ENCODE data around the gene MBTPS1.

MBTPS1 gene

DNA sequence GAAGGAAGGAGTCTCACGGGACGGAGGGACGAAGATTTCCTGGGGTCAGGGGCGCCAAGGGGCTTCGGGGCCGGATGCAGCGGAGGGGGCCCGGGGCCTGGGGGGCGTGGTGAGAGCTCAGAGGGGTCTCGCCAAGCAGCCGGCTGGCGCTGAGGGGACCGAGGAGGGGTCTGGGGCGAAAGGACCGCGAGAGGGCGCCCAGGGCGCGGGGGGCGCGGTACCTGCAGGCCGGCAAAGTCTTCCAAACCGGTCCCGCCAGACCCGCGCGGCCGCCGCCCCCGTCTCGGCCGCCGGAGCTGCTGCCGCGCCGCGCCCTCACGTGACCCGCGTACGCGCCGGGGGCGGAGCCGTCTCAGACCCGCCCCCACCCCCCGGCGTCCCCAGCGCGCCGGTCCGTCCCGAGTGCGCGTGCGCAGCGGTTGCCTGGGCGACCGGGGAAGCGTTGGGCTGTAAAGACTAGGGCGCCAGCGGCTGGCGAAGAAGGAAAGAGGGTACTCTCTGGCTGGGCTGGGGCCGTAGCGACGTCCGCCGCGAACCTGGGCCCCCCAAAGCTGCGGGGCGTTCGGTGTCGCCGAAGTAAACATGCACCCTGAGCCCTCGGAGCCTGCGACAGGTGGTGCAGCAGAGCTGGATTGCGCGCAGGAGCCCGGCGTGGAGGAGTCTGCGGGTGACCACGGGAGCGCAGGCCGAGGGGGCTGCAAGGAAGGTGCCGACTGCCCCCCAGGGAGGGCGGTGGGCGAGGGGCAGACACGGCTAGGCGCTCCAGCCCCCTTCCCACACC, 28.3 kb upstream of the MBTPS1 start, which contains the start of the genes DNAAF1 and HSDL1:
Gene DNAAF1 (plus strand): TSS at position 450 of the 781 bp plus-strand sequence. CDS start 133 bp downstream, at position 583.
Gene HSDL1 (minus strand): TSS at position 319 of the 781 bp plus-strand sequence. CDS start 13,856 bp downstream, outside the sequence.
- Histone ChIP-seq H3K36me3 (ENCODE audit: insufficient read depth, low read length) (no peaks in the 10 kb centered on the region), H3K27me3 (ENCODE audit: control insufficient read depth in 1 of 2, insufficient read depth in 2 of 2, low read length in 2 of 2) (no peaks in the 10 kb centered on the region), H3K4me1 (ENCODE audit: insufficient read depth, low read length) (peaks cover 12% of the 10 kb centered on the region), H3K27ac (ENCODE audit: low read depth, low read length) (peak within 1 kb of the TSS; percentile 80), H3K9me3 (ENCODE audit: low read length) (no peaks in the 10 kb centered on the region), H3K9ac (ENCODE audit: low read length) (peak within 1 kb of the TSS; percentile 61), H3K4me3 (ENCODE audit: low read depth in 1 of 2, low read length in 2 of 2) (peak within 1 kb of the TSS; percentile 65 to 76)

DNA sequence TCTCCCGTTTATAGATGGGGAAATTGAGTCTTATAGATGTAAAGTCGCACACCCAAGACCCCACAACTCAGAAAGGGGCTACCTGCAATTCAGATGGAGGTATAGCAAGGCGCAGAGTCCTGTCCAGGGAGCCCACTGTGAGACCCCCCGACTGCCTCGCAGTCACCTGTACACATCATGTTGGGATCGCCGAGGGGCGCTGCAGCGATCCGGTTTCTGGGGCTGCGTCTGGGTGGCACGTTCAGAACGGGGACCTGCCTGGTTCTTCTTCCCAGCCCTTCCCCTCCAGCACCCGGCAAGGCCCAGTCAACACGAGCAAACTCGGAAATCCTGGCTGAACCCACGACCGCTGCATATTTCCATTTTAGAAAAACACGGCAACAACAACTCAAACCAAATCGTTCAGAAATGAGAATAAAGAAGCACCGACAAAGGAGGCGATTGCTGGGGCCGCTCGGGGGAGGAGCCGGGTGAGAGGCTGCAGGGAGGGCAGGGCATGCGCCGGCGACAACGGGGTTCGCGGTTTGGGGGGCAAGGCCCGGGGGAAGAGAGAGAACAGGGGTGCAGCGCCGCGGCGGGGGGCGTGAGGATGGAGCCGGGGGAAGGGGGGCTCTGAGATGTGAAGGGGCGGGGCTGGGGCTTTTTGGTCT, 27.6 kb upstream of the MBTPS1 start:
- peak overlapping the region; percentile 80 for H3K27ac ChIP-seq (ENCODE audit: low read depth, low read length)
- peaks cover 12% of the 10 kb centered on the region for H3K4me1 ChIP-seq (ENCODE audit: insufficient read depth, low read length)
- peak overlapping the region; percentile 65 to 76 for H3K4me3 ChIP-seq (ENCODE audit: low read depth in 1 of 2, low read length in 2 of 2)
- H3K9me3 ChIP-seq (ENCODE audit: low read length) = no peaks in the 10 kb centered on the region
- no peaks in the 10 kb centered on the region for H3K27me3 ChIP-seq (ENCODE audit: control insufficient read depth in 1 of 2, insufficient read depth in 2 of 2, low read length in 2 of 2)
- H3K36me3 ChIP-seq (ENCODE audit: insufficient read depth, low read length) = no peaks in the 10 kb centered on the region
- H3K9ac ChIP-seq (ENCODE audit: low read length) = peak overlapping the region; percentile 61

DNA sequence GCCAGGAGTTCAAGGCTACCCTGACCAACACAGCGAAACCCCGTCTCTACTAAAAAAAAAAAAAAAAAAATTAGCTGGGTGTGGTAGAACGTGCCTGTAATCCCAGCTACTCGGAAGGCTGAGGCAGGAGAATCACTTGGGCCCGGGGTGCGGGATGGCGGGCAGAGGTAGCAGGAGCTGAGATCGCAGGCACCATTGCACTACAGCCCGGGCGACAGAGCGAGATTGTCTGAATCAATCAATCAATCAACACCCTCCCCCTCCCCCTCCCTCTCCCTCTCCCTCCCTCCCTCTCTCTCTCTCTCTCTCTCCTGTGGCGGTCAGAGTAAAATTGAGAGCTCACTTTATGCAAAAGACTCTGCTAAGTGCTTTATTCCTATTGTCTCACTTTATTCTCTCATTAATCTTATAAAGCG, 27.1 kb upstream of the MBTPS1 start:
- Histone ChIP-seq H3K36me3 (ENCODE audit: insufficient read depth, low read length) (no peaks in the 10 kb centered on the region), H3K9me3 (ENCODE audit: low read length) (no peaks in the 10 kb centered on the region), H3K9ac (ENCODE audit: low read length) (peak overlapping the region; percentile 61), H3K4me3 (ENCODE audit: low read depth in 1 of 2, low read length in 2 of 2) (peak overlapping the region; percentile 65 to 76), H3K27me3 (ENCODE audit: control insufficient read depth in 1 of 2, insufficient read depth in 2 of 2, low read length in 2 of 2) (no peaks in the 10 kb centered on the region), H3K27ac (ENCODE audit: low read depth, low read length) (no peak overlapping the region), H3K4me1 (ENCODE audit: insufficient read depth, low read length) (peaks cover 12% of the 10 kb centered on the region)

DNA sequence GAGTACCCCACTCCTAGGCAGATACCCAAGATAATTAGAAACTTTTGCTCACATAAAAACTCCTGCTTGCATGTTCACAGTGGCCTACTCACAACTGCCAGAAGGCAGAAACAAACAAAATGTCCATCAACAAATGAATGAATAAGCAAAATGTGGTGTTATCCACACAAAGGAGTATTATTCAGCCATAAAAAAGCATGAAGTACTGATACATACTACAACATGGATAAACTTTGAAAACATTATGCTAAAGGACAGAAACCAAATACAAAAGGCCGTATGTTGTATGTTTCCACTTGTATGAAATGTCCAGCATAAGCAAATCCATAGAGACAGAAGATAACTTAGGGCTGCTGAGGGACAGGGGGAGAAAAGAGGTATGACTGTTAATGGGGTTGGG, 26.3 kb upstream of the MBTPS1 start:
- H3K9me3 ChIP-seq (ENCODE audit: low read length) = no peaks in the 10 kb centered on the region
- no peak overlapping the region for H3K27ac ChIP-seq (ENCODE audit: low read depth, low read length)
- H3K27me3 ChIP-seq (ENCODE audit: control insufficient read depth in 1 of 2, insufficient read depth in 2 of 2, low read length in 2 of 2) = no peaks in the 10 kb centered on the region
- H3K36me3 ChIP-seq (ENCODE audit: insufficient read depth, low read length) = no peaks in the 10 kb centered on the region
- peaks cover 12% of the 10 kb centered on the region for H3K4me1 ChIP-seq (ENCODE audit: insufficient read depth, low read length)
- H3K4me3 ChIP-seq (ENCODE audit: low read depth in 1 of 2, low read length in 2 of 2) = no peak overlapping the region
- no peak overlapping the region for H3K9ac ChIP-seq (ENCODE audit: low read length)

DNA sequence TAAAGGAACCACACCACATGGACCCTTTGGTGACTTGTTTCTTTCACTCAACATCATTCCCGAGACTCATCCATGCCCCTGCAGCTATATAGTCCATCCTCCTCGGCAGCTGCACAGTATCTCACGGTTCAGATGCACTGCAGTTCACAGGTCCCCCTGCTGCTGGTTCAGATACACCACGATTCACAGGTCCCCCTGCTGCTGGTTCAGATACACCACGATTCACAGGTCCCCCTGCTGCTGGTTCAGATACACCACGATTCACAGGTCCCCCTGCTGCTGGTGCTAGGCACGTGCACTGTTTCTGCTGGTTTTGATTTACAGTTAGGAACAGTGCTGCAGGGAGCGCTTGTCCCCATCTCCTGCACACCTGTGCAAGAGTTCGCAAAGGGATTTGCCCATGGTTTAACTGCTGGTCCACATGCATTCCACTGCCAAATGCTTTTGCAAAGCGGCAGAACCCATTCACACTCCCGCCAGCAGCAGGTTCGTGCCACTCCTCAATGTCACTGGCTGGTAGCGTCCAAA, 24.5 kb upstream of the MBTPS1 start:
- Histone ChIP-seq H3K4me1 (ENCODE audit: insufficient read depth, low read length) (peaks cover 12% of the 10 kb centered on the region), H3K9ac (ENCODE audit: low read length) (no peak overlapping the region), H3K27ac (ENCODE audit: low read depth, low read length) (no peak overlapping the region), H3K4me3 (ENCODE audit: low read depth in 1 of 2, low read length in 2 of 2) (no peak overlapping the region), H3K9me3 (ENCODE audit: low read length) (no peaks in the 10 kb centered on the region), H3K27me3 (ENCODE audit: control insufficient read depth in 1 of 2, insufficient read depth in 2 of 2, low read length in 2 of 2) (no peaks in the 10 kb centered on the region), H3K36me3 (ENCODE audit: insufficient read depth, low read length) (no peaks in the 10 kb centered on the region)

DNA sequence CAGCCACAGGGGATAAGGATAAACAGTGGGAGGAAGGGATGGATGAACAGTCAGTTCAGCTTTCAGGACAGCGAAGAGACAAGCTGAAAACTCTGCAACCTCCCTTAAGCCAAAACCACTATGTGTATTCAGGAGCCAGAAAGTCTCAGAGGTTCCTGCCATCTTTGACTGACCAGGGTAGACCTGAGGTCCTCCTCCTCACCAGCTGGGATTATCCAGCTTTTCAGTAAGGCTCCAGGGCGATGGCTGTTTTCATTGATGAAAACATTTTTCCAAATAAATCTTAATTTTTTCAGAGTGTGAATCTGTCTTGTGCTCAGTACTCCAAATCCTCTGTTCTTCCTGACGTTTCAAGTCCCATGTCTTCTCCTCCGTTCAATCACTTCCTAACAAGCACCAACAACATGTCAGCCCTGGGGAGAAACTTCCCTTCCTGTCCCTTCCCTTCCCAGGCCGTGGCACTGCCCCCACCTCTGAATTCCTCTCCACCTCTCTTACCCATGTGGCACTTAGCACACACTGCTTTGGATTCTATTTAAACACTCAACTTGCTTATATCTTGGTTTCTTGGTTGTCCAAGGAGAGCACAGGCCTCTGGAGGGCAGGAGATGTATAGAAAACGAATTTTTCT, 23.0 kb upstream of the MBTPS1 start:
- Histone ChIP-seq H3K27me3 (ENCODE audit: control insufficient read depth in 1 of 2, insufficient read depth in 2 of 2, low read length in 2 of 2) (no peaks in the 10 kb centered on the region), H3K4me3 (ENCODE audit: low read depth in 1 of 2, low read length in 2 of 2) (no peak overlapping the region), H3K36me3 (ENCODE audit: insufficient read depth, low read length) (no peaks in the 10 kb centered on the region), H3K9me3 (ENCODE audit: low read length) (no peaks in the 10 kb centered on the region), H3K9ac (ENCODE audit: low read length) (no peak overlapping the region), H3K27ac (ENCODE audit: low read depth, low read length) (no peak overlapping the region), H3K4me1 (ENCODE audit: insufficient read depth, low read length) (peaks cover 12% of the 10 kb centered on the region)

DNA sequence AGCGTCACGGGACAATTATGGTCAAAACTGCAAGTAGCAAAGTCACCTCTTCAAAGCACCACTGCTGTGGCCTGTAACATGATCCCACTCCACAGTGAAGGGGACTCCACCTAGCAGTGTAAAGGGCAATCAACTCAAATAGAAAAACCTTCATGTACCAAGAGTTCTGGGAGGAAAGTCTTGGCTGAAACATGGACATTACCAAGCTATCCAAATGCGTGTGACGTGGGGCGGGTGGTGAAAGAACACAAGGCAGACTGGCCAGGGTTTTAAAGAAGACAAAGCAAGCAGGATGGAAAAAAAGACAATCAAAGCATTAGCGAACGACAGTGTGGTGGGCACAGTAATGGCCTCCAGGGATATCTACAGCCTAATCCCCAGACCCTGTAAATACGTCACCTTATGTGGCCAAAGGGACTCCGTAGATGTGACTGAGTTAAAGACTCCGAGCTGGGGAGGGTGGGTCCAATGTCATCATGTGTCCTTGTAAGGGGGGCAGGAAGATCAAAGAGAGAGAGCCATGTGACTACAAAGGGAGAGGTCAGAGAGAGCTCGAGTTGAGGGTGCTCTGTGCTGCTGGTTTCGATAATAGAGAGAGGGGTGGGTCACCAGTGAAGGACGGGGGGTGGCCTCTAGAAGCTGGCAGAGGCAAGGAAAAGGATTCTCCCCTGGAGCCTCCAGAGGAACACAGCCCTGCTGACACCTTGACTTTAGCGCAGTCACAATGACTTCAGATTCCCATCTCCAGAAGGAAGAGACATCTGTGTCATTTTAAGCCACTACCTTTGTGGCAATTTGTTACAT, 22.3 kb upstream of the MBTPS1 start:
- Histone ChIP-seq H3K27ac (ENCODE audit: low read depth, low read length) (no peak overlapping the region), H3K9ac (ENCODE audit: low read length) (no peak overlapping the region), H3K9me3 (ENCODE audit: low read length) (no peaks in the 10 kb centered on the region), H3K36me3 (ENCODE audit: insufficient read depth, low read length) (no peaks in the 10 kb centered on the region), H3K27me3 (ENCODE audit: control insufficient read depth in 1 of 2, insufficient read depth in 2 of 2, low read length in 2 of 2) (no peaks in the 10 kb centered on the region), H3K4me3 (ENCODE audit: low read depth in 1 of 2, low read length in 2 of 2) (no peak overlapping the region), H3K4me1 (ENCODE audit: insufficient read depth, low read length) (peaks cover 10% of the 10 kb centered on the region)

DNA sequence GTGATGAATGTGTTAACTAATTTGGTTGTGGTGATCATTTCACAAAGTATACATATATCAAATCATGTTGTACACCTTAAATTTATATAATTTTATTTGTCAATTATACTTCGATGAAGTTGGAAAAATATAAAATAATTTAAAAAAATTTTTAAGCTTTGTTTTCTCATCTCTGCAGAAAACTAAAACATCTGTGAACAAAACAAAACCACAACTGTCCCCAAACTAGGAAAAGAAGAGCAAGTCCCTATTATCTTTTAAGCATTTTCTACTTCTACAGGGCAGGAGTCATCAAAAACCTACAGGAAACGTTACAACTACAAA, 21.7 kb upstream of the MBTPS1 start:
- Histone ChIP-seq H3K4me1 (ENCODE audit: insufficient read depth, low read length) (peaks cover 4% of the 10 kb centered on the region), H3K36me3 (ENCODE audit: insufficient read depth, low read length) (no peaks in the 10 kb centered on the region), H3K9ac (ENCODE audit: low read length) (no peak overlapping the region), H3K9me3 (ENCODE audit: low read length) (no peaks in the 10 kb centered on the region), H3K4me3 (ENCODE audit: low read depth in 1 of 2, low read length in 2 of 2) (no peak overlapping the region), H3K27ac (ENCODE audit: low read depth, low read length) (no peak overlapping the region), H3K27me3 (ENCODE audit: control insufficient read depth in 1 of 2, insufficient read depth in 2 of 2, low read length in 2 of 2) (no peaks in the 10 kb centered on the region)

DNA sequence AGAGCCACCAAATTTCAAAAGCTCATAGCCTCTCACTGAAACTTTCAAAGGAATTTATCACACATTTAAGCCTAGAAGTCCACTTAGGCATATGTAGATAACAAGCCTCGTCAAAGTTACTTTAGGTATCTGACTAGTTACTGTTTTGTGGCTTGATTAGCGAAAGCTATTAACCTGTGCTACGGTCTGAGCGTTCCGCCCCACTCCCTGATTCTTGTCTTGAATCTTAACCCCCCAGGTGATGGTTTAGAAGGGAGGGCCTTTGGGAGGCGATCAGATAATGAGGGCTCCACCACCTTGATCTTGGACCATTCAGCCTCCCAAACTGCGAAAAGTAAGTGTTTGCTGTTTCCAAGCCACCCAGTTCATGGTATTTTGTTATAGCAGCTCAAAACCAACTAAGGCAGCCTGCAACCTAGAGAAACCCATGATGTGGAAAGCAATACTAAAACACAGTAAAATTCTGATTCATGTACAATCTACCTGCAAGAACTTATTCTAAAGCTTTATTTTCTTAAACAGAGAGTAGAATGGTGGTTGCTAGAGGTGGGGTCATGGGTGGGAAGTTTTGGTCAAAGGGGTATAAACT, 21.1 kb upstream of the MBTPS1 start:
- no peak overlapping the region for H3K4me3 ChIP-seq (ENCODE audit: low read depth in 1 of 2, low read length in 2 of 2)
- H3K27ac ChIP-seq (ENCODE audit: low read depth, low read length) = no peak overlapping the region
- no peak overlapping the region for H3K9ac ChIP-seq (ENCODE audit: low read length)
- no peaks in the 10 kb centered on the region for H3K27me3 ChIP-seq (ENCODE audit: control insufficient read depth in 1 of 2, insufficient read depth in 2 of 2, low read length in 2 of 2)
- H3K36me3 ChIP-seq (ENCODE audit: insufficient read depth, low read length) = no peaks in the 10 kb centered on the region
- H3K4me1 ChIP-seq (ENCODE audit: insufficient read depth, low read length) = no peaks in the 10 kb centered on the region
- H3K9me3 ChIP-seq (ENCODE audit: low read length) = no peaks in the 10 kb centered on the region

DNA sequence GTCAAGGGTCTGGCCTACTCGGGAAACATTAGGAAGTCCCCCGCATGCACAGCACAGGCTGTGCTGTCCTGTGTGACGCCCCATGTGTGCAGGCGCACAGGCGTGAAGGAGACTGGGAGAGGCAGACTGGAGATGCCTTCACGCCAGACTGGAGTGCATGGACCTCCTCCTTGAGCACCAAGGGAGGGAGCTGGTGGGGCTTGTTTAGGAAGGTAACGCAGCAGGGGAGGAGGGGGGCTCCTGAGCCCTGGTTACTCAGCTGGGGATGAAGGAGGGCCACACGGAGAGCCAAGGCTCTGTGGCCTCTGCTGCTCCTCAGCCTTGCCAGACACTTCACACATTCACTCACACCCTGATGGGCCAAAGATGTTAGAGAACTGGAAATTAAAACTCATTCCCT, 20.5 kb upstream of the MBTPS1 start:
- no peak overlapping the region for H3K9ac ChIP-seq (ENCODE audit: low read length)
- no peaks in the 10 kb centered on the region for H3K4me1 ChIP-seq (ENCODE audit: insufficient read depth, low read length)
- no peak overlapping the region for H3K4me3 ChIP-seq (ENCODE audit: low read depth in 1 of 2, low read length in 2 of 2)
- no peaks in the 10 kb centered on the region for H3K9me3 ChIP-seq (ENCODE audit: low read length)
- H3K36me3 ChIP-seq (ENCODE audit: insufficient read depth, low read length) = no peaks in the 10 kb centered on the region
- H3K27me3 ChIP-seq (ENCODE audit: control insufficient read depth in 1 of 2, insufficient read depth in 2 of 2, low read length in 2 of 2) = no peaks in the 10 kb centered on the region
- H3K27ac ChIP-seq (ENCODE audit: low read depth, low read length) = no peak overlapping the region

All from muscle layer of colon (tissue), 2 donors.